ENCODE results near the gene PTP4A1.

PTP4A1 gene

GRCh38 chr6:63526931-63527330, 45.3 kb upstream of the PTP4A1 start:
- no peak for TF ChIP-seq REST (IDR thresholded peaks at IDR 0.05; ENCODE audit: insufficient replicate concordance, low read depth)
- Histone ChIP-seq H3K27ac (replicated peaks) (no peak overlapping the region), H3K27me3 (ENCODE audit: insufficient read depth, poor library complexity, severe bottlenecking) (no peaks in the 10 kb centered on the region), H3K4me3 (replicated peaks; ENCODE audit: insufficient read depth, low read length) (no peak overlapping the region)
- DNase-seq (ENCODE audit: low read depth in 1 of 2, low spot score in 1 of 2) = no peak

GRCh38 chr6:63527658-63528514, 44.4 kb upstream of the PTP4A1 start:
- DNase-seq (ENCODE audit: low read depth in 1 of 2, low spot score in 1 of 2) = no peak

GRCh38 chr6:63529498-63529897, 42.8 kb upstream of the PTP4A1 start:
- TF ChIP-seq CTCF (IDR thresholded peaks at IDR 0.05; ENCODE audit: insufficient read depth, low read length) (no peak), REST (IDR thresholded peaks at IDR 0.05; ENCODE audit: insufficient replicate concordance, low read depth) (no peak), GABPA (IDR thresholded peaks at IDR 0.05; ENCODE audit: low read depth) (no peak), SPI1 (IDR thresholded peaks at IDR 0.05; ENCODE audit: borderline replicate concordance, low read depth) (no peak), POLR2AphosphoS5 (IDR thresholded peaks at IDR 0.05; ENCODE audit: low read depth) (no peak)
- Histone ChIP-seq H3K4me3 (replicated peaks; ENCODE audit: insufficient read depth, low read length) (no peak overlapping the region), H3K27ac (replicated peaks) (no peak overlapping the region), H3K27me3 (ENCODE audit: insufficient read depth, poor library complexity, severe bottlenecking) (no peaks in the 10 kb centered on the region)
- DNase-seq (ENCODE audit: low read depth in 1 of 2, low spot score in 1 of 2) = no peak

More at GRCh38 chr6:63527658-63528514, 44.4 kb upstream of the PTP4A1 start:
- no peak overlapping the region for H3K27ac ChIP-seq (replicated peaks)
- H3K27me3 ChIP-seq (ENCODE audit: insufficient read depth, poor library complexity, severe bottlenecking) = no peaks in the 10 kb centered on the region
- TF ChIP-seq CTCF (IDR thresholded peaks at IDR 0.05; ENCODE audit: insufficient read depth, low read length) (no peak), SPI1 (IDR thresholded peaks at IDR 0.05; ENCODE audit: borderline replicate concordance, low read depth) (no peak), POLR2AphosphoS5 (IDR thresholded peaks at IDR 0.05; ENCODE audit: low read depth) (no peak), GABPA (IDR thresholded peaks at IDR 0.05; ENCODE audit: low read depth) (no peak), REST (IDR thresholded peaks at IDR 0.05; ENCODE audit: insufficient replicate concordance, low read depth) (no peak)
- H3K4me3 ChIP-seq (replicated peaks; ENCODE audit: insufficient read depth, low read length) = no peak overlapping the region
